GM21360 (cell line): ENCODE data around the gene ARHGEF38.
"Not testable (repeated sequence)": the region's sequence is repeated elsewhere in the genome, so short reads cannot be mapped to it uniquely, and the experiment has no call there.

ENCODE experiments used
- ATAC-seq: cut with Tn5 transposase; IDR thresholded peaks from one replicate; pipeline ENCODE4 v1.9.1; 2021; ENCODE audit warnings: mild to moderate bottlenecking, moderate library complexity; ENCODE audit not compliant: unreplicated experiment

ARHGEF38 gene

DNA sequence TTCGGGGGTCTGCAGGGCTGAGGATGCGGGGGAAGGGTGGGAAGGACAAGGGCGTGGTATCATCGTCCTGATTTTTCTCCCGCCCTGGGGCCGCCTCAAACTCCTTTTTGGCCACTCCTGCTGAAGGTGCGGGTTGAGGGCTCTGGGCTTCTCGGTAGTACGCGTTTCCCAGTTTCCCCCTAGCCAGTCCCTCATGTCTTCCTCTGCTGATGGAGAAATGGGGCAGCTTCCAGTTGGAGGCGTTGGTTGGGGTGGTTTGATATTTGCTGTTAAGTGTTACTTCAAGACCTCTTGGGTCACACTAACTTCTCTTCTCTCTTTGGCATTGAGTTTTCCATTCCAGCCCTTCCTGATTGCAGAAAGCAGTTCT is 156.6 kb downstream of the ARHGEF38 start:
- peak; percentile 34 for ATAC-seq

DNA sequence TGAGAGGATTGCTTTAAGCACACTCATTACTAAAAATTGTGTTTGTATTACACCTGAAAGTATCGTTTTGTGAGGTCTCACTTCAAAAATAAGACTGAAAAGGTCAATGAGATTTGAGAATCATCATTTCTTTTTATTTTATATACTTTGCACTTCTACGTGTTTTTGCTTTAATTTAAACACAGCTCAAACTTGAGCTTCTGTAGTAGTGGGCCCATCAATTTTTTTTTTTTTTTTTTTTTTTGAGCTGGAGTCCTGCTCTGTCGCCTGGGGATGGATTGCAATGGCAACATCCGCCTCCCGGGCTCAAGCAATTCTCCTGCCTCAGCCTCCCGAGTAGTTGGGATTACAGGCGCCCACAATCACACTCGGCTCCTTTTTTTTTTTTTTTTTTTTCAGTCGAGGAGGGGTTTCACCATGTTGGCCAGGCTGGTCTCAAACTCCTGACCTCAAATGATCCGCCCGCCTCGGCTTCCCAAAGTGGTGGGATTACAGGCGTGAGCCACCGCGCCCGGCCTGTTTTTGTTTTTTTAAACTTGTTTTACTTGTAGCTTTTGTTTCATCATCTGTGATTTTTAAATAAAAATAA is 157.7 kb downstream of the ARHGEF38 start:
- no peak for ATAC-seq

DNA sequence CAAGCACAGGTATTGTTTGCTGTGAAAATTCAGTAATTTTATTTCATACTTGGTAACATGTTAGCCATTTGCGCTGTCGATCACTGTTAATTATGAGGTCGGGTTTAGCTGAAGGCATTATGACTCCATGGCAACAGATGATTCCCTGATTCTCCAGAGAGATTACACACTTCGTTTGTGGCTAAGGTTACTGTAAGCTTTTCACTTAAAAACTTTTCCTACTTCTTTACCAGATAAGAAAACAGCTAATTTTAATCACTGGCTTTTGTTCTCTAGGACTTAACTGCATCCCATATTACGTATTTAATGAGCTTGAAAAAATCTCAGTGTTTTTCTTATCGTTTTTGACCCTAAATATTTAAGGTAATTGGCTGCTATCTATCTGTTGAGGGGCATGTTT is 158.3 kb downstream of the ARHGEF38 start:
- no peak for ATAC-seq

DNA sequence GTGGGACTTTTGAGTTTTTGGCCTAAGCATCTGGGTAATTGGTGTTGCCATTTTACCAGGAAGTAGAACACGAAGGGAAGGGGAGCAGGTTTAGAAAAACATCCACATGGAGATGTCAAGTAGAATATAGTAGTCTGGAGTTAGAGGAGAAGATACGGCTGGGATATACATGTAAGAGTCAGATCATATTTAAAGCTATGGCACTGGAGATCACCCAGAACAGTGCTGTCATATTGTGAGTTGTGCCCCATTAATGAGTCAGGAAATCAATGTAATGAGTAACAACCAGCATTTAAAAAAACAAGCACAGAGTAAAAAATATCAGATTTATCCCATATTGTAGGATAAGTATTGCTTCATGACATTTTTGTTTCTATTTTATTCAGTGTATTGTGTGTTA is 160.3 kb downstream of the ARHGEF38 start:
- no peak for ATAC-seq

DNA sequence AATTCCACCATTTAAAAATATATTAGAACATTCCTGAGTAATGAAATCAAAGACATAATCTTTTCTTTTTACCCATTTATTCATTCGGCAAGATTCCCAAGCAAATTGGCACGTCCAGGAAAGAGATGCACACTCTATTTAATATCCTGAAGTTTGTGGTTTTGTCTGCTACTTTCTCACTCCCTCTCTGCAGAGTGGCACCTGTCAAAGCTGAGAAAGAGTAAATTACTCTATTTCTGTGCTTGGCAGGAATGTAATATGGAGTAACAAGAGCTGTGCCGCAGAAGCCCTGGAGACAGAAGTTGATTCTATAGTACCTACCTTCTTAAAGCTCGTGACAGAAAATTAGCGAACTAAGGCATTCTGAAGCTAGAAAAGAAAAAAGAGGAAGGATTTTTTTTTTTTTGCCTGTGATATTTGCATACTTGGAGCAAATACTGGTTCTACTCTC is 161.7 kb downstream of the ARHGEF38 start:
- ATAC-seq: peak; percentile 60

DNA sequence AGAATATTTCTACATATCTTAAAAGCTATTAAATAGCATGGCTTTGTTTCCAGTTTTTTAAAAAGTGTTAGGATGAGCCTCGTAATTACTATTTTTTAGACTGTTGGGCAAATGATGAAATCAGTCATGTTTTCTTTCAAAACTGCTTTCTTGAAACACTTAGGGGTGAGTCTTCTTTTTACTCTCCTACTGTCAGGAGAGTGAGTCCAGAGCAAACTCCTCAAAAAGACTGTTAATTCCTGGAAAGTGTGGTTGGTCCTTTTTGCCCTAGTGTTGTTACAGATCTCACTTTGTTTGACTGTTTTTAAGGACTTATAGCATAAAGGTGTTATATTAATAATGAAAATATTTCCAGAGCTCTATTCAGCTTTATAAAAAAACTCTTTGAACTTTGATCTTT is 162.5 kb downstream of the ARHGEF38 start:
- no peak for ATAC-seq

- no peak for ATAC-seq
Measured at GRCh38 chr4:105715692-105716278, 163.4 kb downstream of the ARHGEF38 start.

DNA sequence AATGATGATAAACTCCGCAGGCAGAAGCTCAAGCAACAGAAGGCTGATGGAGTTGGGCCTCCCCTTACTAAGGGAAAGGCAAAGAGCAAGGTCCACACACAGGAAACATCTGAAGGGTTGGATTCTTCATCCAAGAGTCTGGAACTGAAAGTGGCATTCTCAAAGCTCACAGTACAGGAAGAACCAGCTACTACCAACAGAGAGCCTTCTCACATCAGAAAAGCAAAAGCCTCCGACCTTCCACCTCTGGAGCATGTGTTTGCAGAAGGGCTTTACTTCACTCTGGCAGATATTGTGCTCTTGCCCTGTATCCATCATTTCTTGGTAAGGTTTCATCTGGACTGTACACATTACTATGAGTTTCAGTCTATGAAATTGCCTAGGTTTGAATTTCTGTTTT is 166.8 kb downstream of the ARHGEF38 start:
- no peak for ATAC-seq

- ATAC-seq: no peak
Measured at GRCh38 chr4:105725623-105726022, 173.2 kb downstream of the ARHGEF38 start.

DNA sequence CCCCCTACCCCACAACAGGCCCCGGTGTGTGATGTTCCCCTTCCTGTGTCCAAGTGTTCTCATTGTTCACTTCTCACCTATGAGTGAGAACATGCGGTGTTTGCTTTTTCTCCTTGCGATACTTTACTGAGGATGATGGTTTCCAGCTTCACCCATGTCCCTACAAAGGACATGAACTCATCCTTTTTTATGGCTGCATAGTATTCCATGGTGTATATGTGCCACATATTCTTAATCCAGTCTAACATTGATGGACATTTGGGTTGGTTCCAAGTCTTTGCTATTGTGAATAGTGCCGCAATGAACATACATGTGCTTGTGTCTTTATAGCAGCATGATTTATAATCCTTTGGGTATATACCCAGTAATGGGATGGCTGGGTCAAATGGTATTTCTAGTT is 177.5 kb downstream of the ARHGEF38 start:
- not testable (repeated sequence) for ATAC-seq
